Transverse colon (tissue), 4 donors: Measurements from ENCODE around the gene CLDN5. TPM values are rescaled to one million over a fixed set of nuclear protein-coding genes. Genes with fewer than 3 reads are reported as not detected.

Experiments
- DNase-seq: peaks from one replicate; pipeline ENCODE4 v3.0.0-alpha.2; 2019
- H3K27ac ChIP-seq, 4 donors: fragments of 200-600 bp; sonication (generic); 2 replicates each; pipeline ENCODE4 v1.5.1; 2016 to 2018; ENCODE audit warnings: inconsistent platforms in 4 of 4
- H3K27me3 ChIP-seq: fragments of 200-600 bp; sonication (generic); 2 replicates; pipeline ENCODE4 v1.5.1; 2017; ENCODE audit warnings: inconsistent platforms
- H3K36me3 ChIP-seq, 4 donors: fragments of 200-600 bp; sonication (generic); 2 replicates each; pipeline ENCODE4 v1.5.1; 2017 to 2019; ENCODE audit warnings: inconsistent platforms in 4 of 4
- H3K4me1 ChIP-seq, 4 donors: fragments of 200-600 bp; sonication (generic); 2 replicates each; pipeline ENCODE4 v1.5.1; 2017 to 2020; ENCODE audit warnings: inconsistent platforms in 4 of 4
- H3K4me3 ChIP-seq, 4 donors: fragments of 200-600 bp; sonication (generic); 1 replicate in 1 of 4; 2 replicates in 3 of 4; pipeline versions ENCODE4 v1.5.1 to v1.6.1; 2017 to 2019; ENCODE audit warnings: inconsistent platforms in 4 of 4
- H3K9me3 ChIP-seq, 2 donors: fragments of 200-600 bp; sonication (generic); 2 replicates each; pipeline ENCODE4 v1.5.1; 2017 to 2019; ENCODE audit warnings: inconsistent platforms in 2 of 2
- EP300 ChIP-seq: sonication (generic); formaldehyde crosslinking; IDR thresholded peaks from one replicate; pipeline ENCODE4 v1.6.1; 2017; ENCODE audit warnings: antibody characterized with exemption, low read depth
- POLR2A ChIP-seq: fragments of 450-650 bp; IDR thresholded peaks from one replicate; pipeline ENCODE4 v1.6.1; 2016; ENCODE audit warnings: antibody characterized with exemption, mild to moderate bottlenecking, moderate library complexity
- POLR2AphosphoS5 ChIP-seq, 3 donors: sonication (generic); formaldehyde crosslinking; IDR thresholded peaks; one replicate each; pipeline ENCODE4 v1.6.1; 2016; ENCODE audit warnings: antibody characterized with exemption in 3 of 3
- WGBS, 2 donors: methylation state at CpG; one replicate each; pipeline ENCODE4 v1.1.5; 2018; ENCODE audit warnings: low coverage in 1 of 2; 5-methylcytosine and 5-hydroxymethylcytosine counted together
- in situ Hi-C, 4 donors: fragments of 200-750 bp; cut with MboI; loops; one replicate each; pipeline versions ENCODE4 v1.15.0 to v1.15.1; 2017; ENCODE audit warnings: low sequenced_read_pairs in 3 of 4, low pct_ligation_motif_present in 1 of 4, low pct_unique_long_range_greater_than_20kb in 1 of 4
- intact Hi-C: fragments of 100-400 bp; cut with DNase I; formaldehyde crosslinking; loops from one replicate; pipeline ENCODE4 v1.15.1; 2023; ENCODE audit warnings: low total_unique reads
- total RNA-seq, 4 donors: library from RNA; depleted of rRNA; stranded (reverse); fragments of >200 nt; gene quantifications; one replicate each; pipeline ENCODE4 v1.1.0, GENCODE V29; 2016
- TF ChIP-seq, protein P1 (sequence below), 5 experiments: fragments of 200-600 bp in 3 of 5; fragments of 450-650 bp in 2 of 5; sonication (generic) in 3 of 5; IDR thresholded peaks; 1 replicate in 2 of 5; 2 replicates in 3 of 5; pipeline ENCODE4 v1.5.1; 2016 to 2017; ENCODE audit warnings: antibody characterized with exemption in 5 of 5, inconsistent platforms in 3 of 5, mild to moderate bottlenecking in 2 of 5, moderate library complexity in 1 of 5

Gene CLDN5
- total RNA-seq, 4 donors from 2014 or later, result 29.5 to 126 (median 63.9) TPM

DNA sequence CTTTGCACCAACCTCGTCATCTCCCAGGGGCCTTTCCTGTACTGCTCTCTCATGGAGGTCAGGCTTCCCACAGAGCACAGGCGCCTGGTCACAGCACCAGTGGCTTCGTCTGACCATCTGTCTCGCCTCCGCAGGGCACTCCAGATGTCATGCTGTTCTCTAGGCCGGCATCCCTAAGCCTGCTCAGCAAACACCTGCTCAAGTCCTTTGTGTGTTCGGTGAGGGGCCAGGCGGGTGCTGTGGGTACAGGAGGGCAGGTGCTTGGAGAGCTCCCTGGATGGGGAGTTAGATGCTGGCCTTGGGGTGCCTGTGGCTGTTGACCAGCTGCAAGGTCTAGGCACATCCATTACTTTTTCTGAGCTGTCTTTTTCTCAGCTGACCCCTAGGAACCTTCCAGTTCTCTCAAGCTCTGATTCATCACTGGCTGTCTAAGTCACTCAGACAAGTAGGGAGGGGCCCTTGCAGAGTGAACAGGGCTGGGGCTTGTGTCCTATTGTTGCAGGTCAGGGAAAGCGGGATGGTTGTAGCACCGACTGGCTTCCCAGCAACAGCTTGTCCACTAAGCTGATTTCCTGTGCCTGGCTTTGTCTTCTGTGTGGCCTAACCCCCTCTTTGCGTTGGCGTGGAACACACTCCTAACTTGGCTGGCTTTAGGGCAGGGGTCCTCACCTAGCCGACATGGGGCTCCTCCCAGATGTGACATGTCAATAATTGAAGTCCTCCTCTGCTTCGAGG lies 9.2 kb downstream of the CLDN5 start:
- no peaks in the 10 kb centered on the region for H3K36me3 ChIP-seq
- intact Hi-C loops, result no loop called here
- DNase-seq, result no peak
- no peaks in the 10 kb centered on the region for H3K27me3 ChIP-seq
- H3K4me1 ChIP-seq, result no peaks in the 10 kb centered on the region
- 93% methylated on average over 14 of the region's 14 CpGs; no CpG with 5 or more reads in 1 of the 2 donors for WGBS, 2 donors
- H3K4me3 ChIP-seq, result no peak overlapping the region
- no peaks in the 10 kb centered on the region for H3K9me3 ChIP-seq
- TF ChIP-seq POLR2A (no peak), POLR2AphosphoS5 (IDR thresholded peaks at IDR 0.05) (no peak), EP300 (no peak)
- TF ChIP-seq, protein P1, sequence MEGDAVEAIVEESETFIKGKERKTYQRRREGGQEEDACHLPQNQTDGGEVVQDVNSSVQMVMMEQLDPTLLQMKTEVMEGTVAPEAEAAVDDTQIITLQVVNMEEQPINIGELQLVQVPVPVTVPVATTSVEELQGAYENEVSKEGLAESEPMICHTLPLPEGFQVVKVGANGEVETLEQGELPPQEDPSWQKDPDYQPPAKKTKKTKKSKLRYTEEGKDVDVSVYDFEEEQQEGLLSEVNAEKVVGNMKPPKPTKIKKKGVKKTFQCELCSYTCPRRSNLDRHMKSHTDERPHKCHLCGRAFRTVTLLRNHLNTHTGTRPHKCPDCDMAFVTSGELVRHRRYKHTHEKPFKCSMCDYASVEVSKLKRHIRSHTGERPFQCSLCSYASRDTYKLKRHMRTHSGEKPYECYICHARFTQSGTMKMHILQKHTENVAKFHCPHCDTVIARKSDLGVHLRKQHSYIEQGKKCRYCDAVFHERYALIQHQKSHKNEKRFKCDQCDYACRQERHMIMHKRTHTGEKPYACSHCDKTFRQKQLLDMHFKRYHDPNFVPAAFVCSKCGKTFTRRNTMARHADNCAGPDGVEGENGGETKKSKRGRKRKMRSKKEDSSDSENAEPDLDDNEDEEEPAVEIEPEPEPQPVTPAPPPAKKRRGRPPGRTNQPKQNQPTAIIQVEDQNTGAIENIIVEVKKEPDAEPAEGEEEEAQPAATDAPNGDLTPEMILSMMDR (IDR thresholded peaks at IDR 0.05), result no peak
- no peak overlapping the region for H3K27ac ChIP-seq
- in situ Hi-C loops, result no loop called here

DNA sequence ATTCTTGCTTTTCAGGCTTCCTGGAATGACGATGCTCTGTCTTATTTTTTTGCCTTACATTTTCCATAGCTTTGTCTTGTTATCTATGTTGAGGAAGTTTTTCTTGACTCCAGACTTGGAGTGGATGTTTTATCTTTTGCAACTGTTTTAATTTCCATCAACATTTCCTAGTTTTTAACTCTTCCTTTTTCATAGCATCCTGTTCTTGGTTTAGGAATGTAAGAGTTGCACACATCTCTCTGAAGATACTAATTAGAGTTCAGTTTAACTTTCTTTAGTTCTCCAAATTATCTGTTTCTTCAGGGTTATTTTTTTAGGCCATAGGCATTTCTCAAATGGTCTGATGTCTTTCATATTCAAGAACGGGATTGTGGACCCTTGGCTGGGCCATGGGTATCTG lies 10.4 kb downstream of the CLDN5 start:
- H3K27me3 ChIP-seq, result no peaks in the 10 kb centered on the region
- intact Hi-C loops, result no loop called here
- no peaks in the 10 kb centered on the region for H3K4me1 ChIP-seq
- no peaks in the 10 kb centered on the region for H3K36me3 ChIP-seq
- no peaks in the 10 kb centered on the region for H3K9me3 ChIP-seq
- H3K27ac ChIP-seq, result no peak overlapping the region
- TF ChIP-seq EP300 (no peak), POLR2AphosphoS5 (IDR thresholded peaks at IDR 0.05) (no peak), POLR2A (no peak)
- TF ChIP-seq, protein P1 (IDR thresholded peaks at IDR 0.05), result no peak
- DNase-seq, result no peak
- no peak overlapping the region for H3K4me3 ChIP-seq
- in situ Hi-C loops, result no loop called here
- WGBS, 2 donors, result 46 to 50% methylated on average over 2 of the region's 2 CpGs

DNA sequence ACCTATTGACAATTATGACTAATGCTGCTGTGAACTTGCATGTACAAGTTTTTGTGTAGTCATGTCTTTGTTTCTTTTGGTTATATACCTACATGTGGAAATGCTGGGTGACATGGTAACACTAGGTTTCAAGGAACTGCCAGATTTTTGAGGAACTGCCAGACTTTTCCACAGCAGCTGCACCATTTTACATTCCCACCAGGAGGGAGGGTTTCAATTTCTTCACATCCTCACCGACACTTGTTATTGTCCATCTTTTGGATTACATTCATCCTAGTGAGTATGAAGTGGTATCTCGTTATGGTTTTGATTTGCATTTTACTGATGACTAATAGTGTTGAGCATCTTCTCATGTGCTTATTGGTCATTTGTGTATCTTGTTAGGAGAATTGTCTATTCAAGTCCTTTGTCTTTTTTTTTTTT lies 13.3 kb downstream of the CLDN5 start:
- DNase-seq, result no peak
- intact Hi-C loops (no loop called here), in situ Hi-C loops (no loop called here)
- H3K9me3 ChIP-seq, result no peaks in the 10 kb centered on the region
- TF ChIP-seq, protein P1 (IDR thresholded peaks at IDR 0.05), result no peak
- TF ChIP-seq POLR2A (no peak), EP300 (no peak), POLR2AphosphoS5 (IDR thresholded peaks at IDR 0.05) (no peak)
- no peaks in the 10 kb centered on the region for H3K27me3 ChIP-seq
- no peaks in the 10 kb centered on the region for H3K36me3 ChIP-seq
- no peak overlapping the region for H3K27ac ChIP-seq
- H3K4me3 ChIP-seq, result no peak overlapping the region
- WGBS, 2 donors, result 92 to 93% methylated on average over 2 of the region's 2 CpGs
- no peaks in the 10 kb centered on the region for H3K4me1 ChIP-seq

DNA sequence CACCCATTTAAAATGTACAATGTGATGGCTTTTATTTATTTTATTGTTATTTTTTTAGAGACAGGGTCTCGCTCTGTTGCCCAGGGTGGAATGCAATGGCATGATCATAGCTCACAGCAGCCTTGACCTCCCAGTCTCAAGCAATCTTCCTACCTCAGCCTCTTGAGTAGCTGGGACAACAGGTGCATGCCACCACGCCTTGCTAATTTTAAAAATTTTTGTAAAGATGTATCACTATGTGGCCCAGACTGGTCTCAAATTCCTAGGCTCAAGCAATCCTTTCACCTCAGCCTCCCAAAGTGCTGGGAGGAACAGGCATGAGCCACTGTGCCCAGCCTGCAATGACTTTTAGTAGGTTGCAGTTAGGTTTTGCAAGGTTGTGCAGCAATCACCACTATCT lies 14.3 kb downstream of the CLDN5 start:
- Histone ChIP-seq H3K9me3 (no peaks in the 10 kb centered on the region), H3K27me3 (no peaks in the 10 kb centered on the region), H3K27ac (no peak overlapping the region), H3K4me3 (no peak overlapping the region), H3K4me1 (no peaks in the 10 kb centered on the region), H3K36me3 (no peaks in the 10 kb centered on the region)
- WGBS, 2 donors, result 96 to 100% methylated on average over 2 of the region's 2 CpGs
- DNase-seq, result no peak
- intact Hi-C loops, result no loop called here
- TF ChIP-seq EP300, result no peak
- no peak for TF ChIP-seq POLR2A
- TF ChIP-seq, protein P1 (IDR thresholded peaks at IDR 0.05), result no peak
- no peak for TF ChIP-seq POLR2AphosphoS5 (IDR thresholded peaks at IDR 0.05)
- in situ Hi-C loops, result no loop called here
